Measurements from ENCODE around the gene C14orf39. TPM values are rescaled to one million over a fixed set of nuclear protein-coding genes. Genes with fewer than 3 reads are reported as not detected.

Gene C14orf39
- total RNA-seq, 2 experiments from 2014 or later = not detected

Other genes with a start within 250 kb of the C14orf39 start
- gene PPM1A, start 236.8 kb downstream of the C14orf39 start, total RNA-seq = 100 to 1,000 TPM; 114 to 115 TPM
- not detected for gene SIX6, start 23.1 kb upstream of the C14orf39 start, total RNA-seq
- not detected for gene SIX1, start 163.4 kb upstream of the C14orf39 start, total RNA-seq
- not detected for gene SIX4, start 238.3 kb upstream of the C14orf39 start, total RNA-seq
- 10 to 100 TPM; 12.0 to 14.5 TPM for gene MNAT1, start 248.7 kb upstream of the C14orf39 start, total RNA-seq

Measured in CD8-positive, alpha-beta T cell (primary cell).